HG02884 (cell line): Measurements from ENCODE around the gene ALKBH5.

Experiments
- ATAC-seq: cut with Tn5 transposase; IDR thresholded peaks from one replicate; pipeline ENCODE4 v1.9.1; 2021; ENCODE audit warnings: mild to moderate bottlenecking, moderate library complexity; ENCODE audit not compliant: unreplicated experiment

The ALKBH5 gene

DNA sequence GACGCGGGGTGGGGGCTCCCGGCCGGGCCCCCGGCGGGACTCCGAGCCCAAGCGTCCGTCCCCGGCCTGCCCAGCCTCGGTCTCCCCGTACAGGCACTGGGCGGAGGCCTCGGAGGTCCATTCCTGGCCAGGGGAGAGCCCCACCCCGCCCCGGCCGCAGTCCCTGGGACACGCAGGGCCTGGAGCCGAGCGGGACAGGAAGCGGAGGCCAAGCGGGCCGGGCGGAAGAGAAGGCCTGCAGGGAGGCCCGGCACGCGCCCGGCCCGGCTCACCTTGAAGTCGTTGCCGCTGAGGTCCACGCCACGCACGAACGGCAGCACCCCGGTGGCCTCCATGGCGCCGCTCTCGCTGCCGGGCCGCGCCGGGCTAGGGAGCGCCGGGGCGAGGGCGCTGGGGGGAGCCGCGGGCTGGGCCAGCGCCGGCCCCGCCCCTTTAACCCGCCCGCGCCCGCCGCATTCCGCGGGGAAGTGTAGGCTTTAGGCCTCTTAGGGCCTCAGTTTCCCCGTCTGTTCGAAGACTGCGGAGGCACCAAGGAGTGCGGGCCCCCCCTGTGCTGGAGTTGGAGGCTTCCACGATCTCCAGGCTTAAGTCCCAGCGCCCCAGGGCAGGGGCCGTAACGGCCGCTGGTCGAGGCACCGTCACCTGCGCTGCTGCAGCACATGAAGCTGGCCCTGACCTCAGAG, 74.9 kb downstream of the ALKBH5 start, which contains the start of gene FLII:
FLII (minus strand) TSS at position 383 of the 683 bp plus-strand sequence; CDS start at position 335, 48 bp downstream.
- no peak for ATAC-seq
